Fibroblast of skin of right quadriceps (primary cell): ENCODE results near the gene ARMC8.

ENCODE experiments used
- DNase-seq: peaks from one replicate; pipeline ENCODE4 v3.0.0-alpha.2; 2013

The ARMC8 gene

DNA sequence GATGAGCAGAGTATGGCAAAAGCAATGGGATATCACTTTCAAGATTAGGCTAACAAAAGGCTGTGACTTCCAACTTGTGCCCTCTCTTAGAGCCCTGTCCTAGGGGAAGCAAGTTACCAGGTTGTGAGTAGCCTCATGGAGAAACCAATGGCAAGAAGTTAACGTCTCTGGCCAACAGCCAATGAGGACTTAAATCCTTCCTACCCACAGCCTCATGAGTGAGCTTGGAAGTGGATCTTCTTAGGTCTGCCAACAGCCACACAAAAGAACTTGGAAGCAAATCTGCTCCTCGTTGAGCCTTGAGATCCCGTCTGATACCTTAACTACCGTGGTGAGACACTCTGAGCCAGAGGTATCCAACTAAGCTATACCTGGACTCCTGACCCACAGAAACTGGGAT is 136.9 kb downstream of the ARMC8 start:
- DNase-seq: no peak

DNA sequence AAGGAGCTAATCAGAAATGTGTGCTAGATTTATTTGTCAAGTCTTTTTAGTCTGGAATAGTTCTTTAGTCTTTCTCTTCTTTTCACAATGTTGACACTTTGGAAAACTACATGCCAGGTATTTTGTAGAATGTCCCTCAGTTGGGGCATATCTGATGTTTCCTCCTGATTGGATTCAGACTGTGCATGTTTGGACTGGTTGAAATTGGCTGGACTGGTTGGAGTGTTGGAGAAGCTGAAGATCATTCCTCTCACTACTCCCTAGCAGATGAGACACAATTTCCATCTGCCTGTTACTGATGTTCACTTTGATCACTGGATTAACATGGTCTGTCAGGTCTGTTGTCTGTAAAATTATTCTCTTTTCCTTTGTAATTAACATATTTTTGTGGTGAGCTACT is 138.9 kb downstream of the ARMC8 start:
- no peak for DNase-seq

DNA sequence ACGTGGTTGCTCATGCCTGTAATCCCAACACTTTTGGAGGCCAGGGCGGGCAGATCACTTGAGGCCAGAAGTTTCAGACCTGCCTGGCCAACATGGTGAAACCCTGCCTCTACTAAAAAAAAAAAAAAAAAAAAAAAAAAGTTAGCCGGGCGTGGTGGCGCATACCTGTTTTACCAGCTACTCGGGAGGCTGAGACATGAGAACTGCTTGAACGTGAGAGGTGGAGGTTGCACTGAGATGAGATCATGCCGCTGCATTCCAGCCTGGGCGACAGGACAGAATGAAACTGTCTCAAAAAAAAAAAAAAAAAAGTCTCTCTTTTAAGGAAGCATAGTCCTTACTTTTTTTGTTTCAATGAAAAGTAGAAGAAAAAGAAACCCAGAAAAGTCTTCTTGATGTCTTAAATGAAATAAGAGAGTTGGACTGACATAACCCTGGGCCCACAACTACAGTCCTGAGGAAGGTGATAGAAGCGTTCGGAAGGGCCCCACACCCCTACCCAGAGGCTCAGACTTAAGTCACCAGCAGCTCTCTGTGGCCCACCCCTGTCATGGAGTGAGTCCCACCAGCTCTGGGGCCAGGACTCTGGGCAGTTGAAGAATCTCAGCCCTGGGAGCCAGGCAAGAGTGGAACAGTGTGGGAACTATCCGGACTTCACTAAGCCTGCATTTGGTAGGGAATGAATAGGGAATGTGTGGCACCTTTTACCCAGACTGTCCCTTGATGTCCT is 139.9 kb downstream of the ARMC8 start:
- DNase-seq: no peak

DNA sequence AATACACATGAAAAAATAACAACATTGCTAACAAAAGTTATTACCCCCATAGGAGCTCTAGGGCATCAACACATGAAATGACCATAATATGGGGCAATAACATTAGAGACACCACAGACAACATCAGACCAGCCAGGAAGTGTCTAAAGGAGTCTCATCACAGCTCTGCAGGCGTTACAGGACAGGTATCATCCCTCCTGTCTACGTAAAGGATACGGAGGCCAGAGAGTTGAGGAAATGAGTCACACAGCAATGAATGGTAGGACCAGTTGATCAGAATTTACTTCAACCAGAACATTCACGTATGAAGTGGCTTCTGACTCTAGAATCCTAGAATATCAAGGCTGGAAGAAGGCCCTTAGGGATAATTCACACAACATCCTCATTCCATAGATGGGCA is 140.7 kb downstream of the ARMC8 start:
- DNase-seq: no peak

DNA sequence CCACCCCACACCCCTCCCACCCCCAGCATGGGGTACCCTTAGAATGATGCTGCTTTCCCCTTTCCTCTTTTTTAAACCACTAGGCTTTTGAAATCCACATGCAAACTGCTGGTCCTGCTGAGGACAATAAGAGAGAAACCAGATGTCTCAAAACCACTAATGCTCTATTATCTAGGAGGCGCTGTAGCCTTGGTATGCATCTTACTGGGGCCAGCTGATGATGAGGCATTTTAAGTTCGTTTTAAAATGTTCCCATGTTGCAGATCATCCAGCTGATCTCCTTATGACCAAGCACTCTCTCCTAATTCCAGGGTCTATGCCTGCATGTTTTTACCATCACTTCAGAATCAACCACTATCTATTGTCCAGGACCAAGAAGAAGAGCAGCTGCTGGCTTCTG is 141.2 kb downstream of the ARMC8 start:
- peak; percentile 19 for DNase-seq

DNA sequence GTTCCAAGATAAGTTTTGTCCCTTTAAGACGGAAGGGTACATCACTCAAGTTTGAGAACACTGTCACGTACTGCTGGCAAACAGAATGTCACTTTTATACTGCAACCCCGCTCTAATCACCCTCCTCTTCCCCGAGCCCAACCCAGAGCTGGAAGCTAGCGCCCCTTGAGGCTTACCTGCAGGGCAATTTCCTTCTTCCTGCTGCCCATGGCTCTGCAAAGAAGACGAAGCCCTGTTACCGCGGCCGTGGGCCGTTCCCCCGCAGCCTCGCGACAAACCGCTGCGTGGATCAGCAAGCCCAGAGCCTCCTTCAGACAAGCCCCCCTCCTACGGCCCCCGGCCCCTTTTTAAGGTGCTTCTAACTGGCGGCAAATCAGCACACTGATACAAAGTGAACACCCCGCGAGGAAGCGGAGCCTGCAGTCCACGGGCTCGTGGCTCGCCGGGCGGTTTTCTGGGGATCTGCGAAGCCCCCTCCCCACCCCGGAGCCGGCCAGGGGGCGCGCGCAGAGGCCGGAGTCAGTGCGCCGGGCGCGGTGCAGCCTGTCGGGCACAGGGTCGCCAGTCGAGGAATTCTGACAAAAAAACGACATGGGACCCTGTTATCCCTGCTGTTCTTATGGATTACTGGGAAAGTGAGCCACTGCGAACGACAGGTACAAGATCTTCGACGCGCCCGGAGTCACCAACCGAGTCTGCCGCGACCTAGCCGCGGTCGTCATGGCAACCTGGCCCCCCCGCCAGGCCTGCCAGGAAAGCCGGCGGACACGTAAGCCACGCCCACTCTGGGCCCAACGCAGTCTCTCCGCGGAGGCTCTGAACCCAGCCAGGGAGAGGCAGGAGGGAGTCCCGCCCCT is 142.3 kb downstream of the ARMC8 start, which contains the start of gene NME9:
NME9 (minus strand) TSS at position 725 of the 857 bp plus-strand sequence; CDS start at position 209, 516 bp downstream.
- peak; percentile 74 for DNase-seq

DNA sequence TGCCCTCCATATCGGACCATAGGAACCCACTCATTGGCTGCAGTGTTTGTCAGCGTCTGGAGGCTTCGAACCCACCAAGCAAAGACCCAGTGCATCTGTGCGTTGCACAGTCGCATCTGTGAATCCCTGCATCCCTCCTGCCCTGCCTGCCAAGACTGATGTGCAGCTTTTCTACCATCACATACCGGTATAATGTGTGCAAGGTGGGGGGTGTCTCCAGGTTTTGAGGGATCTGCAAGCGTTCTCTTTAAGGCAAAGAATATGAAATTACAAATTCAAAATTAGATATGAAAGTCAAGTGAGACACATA is 142.8 kb downstream of the ARMC8 start:
- no peak for DNase-seq

DNA sequence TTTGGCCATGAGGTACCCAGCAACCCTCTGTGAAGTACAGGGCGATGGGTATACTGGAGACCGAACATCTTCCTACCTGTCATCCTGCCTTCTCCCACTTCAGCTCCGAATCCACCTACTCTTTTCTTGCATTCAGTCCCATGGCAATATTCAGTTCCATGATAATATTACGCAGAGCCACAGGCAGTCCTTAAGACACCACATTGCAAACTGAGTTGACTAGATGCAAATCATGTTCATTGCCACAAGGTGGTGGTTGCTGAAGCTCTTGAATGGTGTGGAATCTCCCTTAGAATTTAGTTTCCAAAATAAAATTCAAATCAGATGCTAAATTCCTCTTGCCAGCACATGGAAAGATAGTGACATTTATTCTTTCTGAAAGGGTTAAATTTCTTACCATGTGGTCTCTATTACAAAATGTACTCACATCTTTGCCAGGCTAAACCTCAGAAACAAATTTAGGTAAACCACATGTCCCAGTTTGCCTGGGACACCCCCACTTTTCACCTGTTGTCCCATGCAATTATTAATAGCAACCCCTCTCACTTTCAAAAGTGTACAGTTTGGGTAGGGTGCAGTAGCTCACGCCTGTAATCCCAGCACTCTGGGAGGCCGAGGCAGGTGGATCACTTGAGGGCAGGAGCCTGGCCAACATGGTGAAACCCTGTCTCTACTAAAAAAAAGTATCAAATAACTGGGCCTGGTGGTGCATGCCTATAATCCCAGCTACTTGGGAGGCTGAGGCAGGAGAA is 144.2 kb downstream of the ARMC8 start:
- DNase-seq: no peak

DNA sequence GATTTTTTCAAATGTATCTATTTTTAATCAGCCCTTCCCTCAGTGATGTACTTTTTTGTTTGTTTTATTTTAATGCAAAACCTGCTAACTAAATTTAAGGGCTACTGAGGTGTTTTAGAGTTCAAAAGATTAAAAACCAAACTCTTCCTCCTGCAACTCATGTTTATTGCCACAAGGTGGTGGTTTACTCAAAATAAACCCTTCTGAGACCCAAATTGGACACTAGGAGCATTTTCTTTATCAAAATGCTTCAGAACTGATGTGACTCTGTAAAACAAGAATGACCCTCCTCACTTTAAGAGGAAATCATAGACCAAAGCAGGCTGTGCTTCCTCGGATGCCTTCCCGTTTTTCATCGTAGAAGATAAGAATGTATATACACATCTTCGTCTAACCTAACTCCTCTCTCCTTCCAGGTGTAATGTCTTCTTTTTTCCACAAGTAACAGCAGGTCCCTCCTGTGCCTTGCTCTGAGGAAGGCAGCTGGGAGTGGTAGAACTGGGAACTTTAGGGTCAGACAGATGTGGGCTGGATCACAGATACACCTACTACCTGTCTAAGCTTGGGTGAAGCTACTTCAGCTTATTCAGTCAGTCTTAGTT is 145.5 kb downstream of the ARMC8 start:
- peak; percentile 40 for DNase-seq

DNA sequence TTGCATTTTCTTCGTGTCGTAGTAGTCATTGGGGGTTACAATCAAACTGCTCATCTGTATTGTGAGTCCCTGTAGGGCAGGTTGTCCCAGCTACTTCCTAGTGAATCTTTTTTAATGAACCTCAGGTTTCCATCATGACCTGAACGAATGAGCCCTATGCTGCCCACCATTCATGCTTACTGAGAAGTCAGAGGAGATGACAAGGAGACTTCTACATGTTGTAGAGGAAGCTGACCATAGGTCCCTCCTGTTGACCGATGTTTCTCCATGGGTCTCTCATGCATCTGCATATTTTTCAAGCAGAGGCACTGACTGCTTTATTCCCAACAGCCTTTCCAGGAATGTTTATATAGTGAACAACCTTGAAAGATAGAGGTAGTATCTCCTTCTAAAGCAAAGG is 147.5 kb downstream of the ARMC8 start:
- DNase-seq: no peak

DNA sequence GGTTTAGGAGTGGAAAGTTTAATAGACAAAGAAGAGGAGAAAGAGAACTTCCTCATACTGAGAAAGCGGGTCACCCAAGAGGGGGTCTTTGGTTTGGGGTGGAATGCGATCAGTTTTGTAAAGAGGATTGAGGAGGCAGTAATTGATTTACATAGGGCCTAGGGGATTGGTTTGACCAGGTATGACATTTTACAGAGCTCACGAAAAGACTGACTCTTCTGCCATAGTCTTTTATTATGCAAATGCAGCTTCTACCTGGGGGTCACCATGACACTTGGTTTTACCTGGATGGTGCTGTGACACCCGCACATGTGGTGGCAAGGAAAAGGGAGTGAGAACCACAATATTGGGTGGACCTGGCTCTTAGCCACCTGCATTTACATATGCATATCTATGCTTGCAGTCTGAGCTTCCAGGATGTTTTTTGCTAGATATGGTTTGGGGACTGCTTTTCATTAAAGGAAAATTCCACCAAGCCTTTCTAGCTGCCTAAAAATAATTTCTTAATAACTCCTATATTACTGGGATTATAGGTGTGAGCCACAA is 149.4 kb downstream of the ARMC8 start:
- DNase-seq: no peak

DNA sequence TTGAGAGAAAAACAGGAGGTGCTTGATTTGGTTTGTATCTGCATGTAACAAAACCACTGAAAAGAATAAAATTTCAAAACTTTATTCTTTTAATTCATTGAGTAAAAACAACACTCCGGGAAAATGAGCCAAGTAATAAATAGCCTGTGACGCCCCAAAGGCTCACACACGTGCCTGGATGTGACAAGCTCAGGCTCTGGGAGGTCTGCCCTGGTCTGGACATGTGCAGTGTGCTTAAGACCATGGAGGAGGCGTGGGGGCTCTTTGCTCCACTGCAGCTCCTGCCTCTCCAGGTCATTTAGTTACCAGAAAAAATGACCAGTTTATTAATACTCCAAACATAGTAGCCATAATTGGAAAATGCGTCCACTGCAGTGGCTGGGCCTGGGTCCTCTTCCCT is 151.1 kb downstream of the ARMC8 start:
- no peak for DNase-seq

DNA sequence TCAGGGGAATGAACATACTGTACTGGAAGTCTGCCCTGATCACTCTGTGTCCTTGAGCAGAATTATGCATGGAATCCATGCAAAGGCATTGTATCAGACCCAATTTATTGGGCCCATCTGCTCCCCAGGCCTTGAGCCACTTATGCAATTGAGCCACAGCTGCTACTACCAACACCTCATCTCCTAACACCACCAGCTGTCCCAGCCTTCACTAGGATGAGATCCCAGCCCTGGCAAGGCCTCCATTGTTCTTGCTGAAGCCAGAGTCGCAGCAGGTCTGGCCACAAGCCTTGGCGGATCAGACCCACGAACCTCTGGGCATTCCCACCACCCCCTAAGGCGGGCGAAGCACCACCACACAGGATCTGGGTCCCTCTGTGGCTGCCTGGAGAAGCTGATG is 151.7 kb downstream of the ARMC8 start:
- no peak for DNase-seq

DNA sequence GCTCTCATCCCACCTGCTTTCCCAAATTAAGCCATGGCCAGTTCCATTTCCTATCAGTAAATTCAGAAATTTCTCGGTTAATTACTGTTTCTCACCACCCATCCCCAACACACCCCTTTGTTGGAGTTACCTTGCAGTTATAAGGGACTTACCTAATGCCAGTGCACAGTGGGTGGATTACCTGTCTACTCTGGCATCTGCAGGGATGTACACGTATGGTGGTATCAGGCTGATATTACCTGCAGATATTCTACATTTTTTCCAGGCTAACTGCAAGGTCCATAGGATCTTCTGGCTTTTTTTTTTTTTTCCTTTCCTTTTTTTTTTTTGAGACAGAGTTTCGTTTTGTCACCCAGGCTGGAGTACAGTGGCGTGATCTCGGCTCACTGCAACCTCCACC is 153.4 kb downstream of the ARMC8 start:
- no peak for DNase-seq

DNA sequence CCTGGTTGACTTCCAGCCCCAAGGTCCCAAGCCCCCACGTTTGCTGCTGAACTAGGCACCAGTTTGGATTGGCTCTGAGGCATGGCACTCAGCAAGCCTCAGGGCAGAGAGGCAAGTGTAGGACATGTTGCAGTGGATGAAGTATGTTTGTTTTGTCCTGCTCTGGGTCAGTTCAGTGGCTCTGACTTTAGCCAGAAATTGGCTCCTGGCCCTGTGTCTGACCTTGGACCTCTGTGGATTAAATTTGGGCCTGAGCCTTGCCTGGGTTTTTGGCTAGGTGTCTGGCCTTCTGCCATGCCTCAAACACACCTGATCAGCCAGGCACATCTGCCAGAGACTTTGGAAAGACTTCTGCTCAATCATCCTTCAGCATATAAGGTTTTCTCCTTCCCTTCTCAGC is 157.7 kb downstream of the ARMC8 start:
- no peak for DNase-seq
